ENCODE measurements around the gene KRT81.
"Not testable (repeated sequence)": the region's sequence is repeated elsewhere in the genome, so short reads cannot be mapped to it uniquely, and the experiment has no call there.

Gene KRT81

DNA sequence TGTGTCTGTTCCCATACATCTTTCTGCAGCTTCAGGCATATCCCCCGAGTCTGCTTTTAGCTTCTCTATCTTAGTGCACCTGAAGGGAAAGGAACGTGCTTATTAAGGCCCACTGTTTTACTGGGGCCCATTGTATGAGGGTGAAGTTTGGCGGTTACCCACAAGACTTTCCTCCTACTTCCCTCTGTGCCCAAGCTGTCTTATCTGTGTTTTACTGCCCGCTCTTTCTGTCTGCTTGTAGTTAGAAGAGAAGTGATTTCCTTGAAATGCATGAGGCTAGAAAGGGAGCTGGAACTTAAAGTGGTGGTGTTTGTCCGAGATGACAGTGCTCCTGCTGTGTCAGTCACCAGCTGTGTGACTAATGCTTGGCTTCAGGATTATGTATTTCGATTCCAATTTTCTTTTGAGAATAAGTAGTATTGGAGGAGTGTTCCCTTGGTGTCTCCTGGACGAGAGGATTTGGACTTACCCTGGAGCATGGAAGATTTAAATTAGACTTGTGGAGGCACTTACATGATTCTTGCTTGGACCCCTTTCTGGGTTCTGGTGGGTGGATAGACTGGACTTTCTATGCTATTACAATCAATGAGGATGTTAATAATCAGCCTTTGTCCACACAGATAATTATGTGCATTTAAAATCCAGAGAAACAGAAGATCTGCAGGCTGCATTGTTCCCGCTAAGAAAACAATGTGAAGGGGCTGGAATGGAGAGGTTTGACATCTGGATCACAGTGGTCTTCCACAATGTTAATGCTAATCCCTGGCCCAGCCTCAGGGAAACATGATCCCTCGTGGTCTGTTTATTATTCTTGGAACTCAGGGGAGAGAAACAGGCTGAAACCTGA is 30.8 kb downstream of the KRT81 start:
- H4K20me1 ChIP-seq (ENCODE audit: insufficient read depth), result no peaks in the 10 kb centered on the region
- H3K27ac ChIP-seq, result no peak overlapping the region
- H3K4me2 ChIP-seq, result no peak overlapping the region
- H3K4me1 ChIP-seq (ENCODE audit: low read depth, poor library complexity, severe bottlenecking), result peaks cover 14% of the 10 kb centered on the region
- no peak overlapping the region for H2AFZ ChIP-seq (ENCODE audit: low read depth)
- no peaks in the 10 kb centered on the region for H3K27me3 ChIP-seq (ENCODE audit: insufficient read depth, low read depth)
- H3K79me2 ChIP-seq (ENCODE audit: insufficient read depth, low read depth), result no peaks in the 10 kb centered on the region
- H3K9ac ChIP-seq, result no peak overlapping the region
- no peaks in the 10 kb centered on the region for H3K36me3 ChIP-seq (ENCODE audit: insufficient read depth)
- TF ChIP-seq, protein P1, sequence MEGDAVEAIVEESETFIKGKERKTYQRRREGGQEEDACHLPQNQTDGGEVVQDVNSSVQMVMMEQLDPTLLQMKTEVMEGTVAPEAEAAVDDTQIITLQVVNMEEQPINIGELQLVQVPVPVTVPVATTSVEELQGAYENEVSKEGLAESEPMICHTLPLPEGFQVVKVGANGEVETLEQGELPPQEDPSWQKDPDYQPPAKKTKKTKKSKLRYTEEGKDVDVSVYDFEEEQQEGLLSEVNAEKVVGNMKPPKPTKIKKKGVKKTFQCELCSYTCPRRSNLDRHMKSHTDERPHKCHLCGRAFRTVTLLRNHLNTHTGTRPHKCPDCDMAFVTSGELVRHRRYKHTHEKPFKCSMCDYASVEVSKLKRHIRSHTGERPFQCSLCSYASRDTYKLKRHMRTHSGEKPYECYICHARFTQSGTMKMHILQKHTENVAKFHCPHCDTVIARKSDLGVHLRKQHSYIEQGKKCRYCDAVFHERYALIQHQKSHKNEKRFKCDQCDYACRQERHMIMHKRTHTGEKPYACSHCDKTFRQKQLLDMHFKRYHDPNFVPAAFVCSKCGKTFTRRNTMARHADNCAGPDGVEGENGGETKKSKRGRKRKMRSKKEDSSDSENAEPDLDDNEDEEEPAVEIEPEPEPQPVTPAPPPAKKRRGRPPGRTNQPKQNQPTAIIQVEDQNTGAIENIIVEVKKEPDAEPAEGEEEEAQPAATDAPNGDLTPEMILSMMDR (conservative IDR thresholded peaks at IDR 0.05; ENCODE audit: low read depth, low read length), result no peak
- no peak overlapping the region for H3K4me3 ChIP-seq (IDR thresholded peaks at IDR 0.05; ENCODE audit: insufficient read depth, low read depth, low read length)

DNA sequence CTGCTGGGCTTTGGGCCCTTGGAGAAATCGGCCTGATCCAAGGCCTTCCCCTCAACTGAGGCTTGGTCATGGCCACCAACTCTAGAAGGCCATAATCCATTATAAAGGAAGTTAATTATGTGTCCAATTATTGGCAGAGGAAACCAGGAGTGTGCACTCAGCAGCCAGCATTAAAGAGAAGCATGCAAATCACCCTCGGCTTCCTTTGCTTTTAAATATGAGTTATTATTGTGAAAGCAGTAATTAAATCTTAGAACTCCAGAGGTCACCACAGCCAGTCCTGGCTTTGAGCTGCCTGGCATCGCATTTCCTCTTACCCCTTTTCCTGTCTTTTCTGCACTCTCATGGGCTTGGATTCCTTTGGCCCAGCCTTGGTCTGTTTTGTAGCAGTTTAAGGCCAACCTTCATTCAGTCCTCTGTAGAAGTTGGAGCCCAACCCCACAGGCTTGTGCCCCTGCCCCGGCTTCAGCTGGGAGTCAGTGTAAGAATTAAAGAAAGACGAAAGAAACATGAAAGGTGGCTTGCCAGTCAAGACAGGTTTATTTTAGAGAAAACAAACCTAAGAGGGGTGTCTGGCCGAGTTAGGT is 31.6 kb downstream of the KRT81 start:
- Histone ChIP-seq H3K79me2 (ENCODE audit: insufficient read depth, low read depth) (no peaks in the 10 kb centered on the region), H3K27me3 (ENCODE audit: insufficient read depth, low read depth) (no peaks in the 10 kb centered on the region), H3K4me2 (no peak overlapping the region), H3K4me3 (IDR thresholded peaks at IDR 0.05; ENCODE audit: insufficient read depth, low read depth, low read length) (no peak overlapping the region), H4K20me1 (ENCODE audit: insufficient read depth) (no peaks in the 10 kb centered on the region), H3K4me1 (ENCODE audit: low read depth, poor library complexity, severe bottlenecking) (peaks cover 13% of the 10 kb centered on the region), H3K27ac (no peak overlapping the region), H2AFZ (ENCODE audit: low read depth) (no peak overlapping the region), H3K9ac (no peak overlapping the region), H3K36me3 (ENCODE audit: insufficient read depth) (no peaks in the 10 kb centered on the region)
- TF ChIP-seq, protein P1 (conservative IDR thresholded peaks at IDR 0.05; ENCODE audit: low read depth, low read length), result no peak

DNA sequence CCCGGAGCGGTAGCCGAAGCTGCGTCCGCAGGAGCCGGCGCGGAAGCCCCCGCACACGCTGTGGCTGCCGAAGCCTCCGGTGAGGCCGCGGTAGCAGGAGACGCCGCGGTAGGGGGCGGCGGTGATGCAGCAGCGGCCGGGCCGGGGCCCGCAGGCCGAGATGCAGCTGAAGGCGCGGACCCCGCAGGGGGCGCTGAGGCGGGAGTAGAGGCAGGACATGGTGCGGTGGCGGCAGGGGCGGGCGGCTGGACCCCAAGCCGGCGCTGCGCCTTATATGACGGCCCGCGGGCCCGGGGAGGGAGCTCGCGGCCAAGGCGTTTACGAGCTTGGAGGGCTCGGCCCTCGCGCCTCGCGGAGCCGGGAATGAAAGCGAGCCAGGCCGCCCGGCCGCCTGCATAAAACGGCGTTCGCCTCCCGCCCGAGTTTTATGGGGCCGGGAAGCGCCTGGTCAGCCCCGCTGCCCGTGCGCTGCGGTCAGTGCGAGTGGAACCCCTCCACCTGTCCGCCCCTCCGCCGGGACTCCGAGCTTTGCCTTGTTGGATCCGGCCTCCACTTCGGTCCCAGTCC is 32.9 kb downstream of the KRT81 start:
- Histone ChIP-seq H4K20me1 (ENCODE audit: insufficient read depth) (no peaks in the 10 kb centered on the region), H3K4me2 (no peak overlapping the region), H3K4me3 (IDR thresholded peaks at IDR 0.05; ENCODE audit: insufficient read depth, low read depth, low read length) (no peak overlapping the region), H2AFZ (ENCODE audit: low read depth) (no peak overlapping the region), H3K4me1 (ENCODE audit: low read depth, poor library complexity, severe bottlenecking) (peaks cover 8% of the 10 kb centered on the region), H3K79me2 (ENCODE audit: insufficient read depth, low read depth) (no peaks in the 10 kb centered on the region), H3K36me3 (ENCODE audit: insufficient read depth) (no peaks in the 10 kb centered on the region), H3K9ac (no peak overlapping the region), H3K27me3 (ENCODE audit: insufficient read depth, low read depth) (no peaks in the 10 kb centered on the region), H3K27ac (no peak overlapping the region)
- TF ChIP-seq, protein P1 (conservative IDR thresholded peaks at IDR 0.05; ENCODE audit: low read depth, low read length), result no peak

DNA sequence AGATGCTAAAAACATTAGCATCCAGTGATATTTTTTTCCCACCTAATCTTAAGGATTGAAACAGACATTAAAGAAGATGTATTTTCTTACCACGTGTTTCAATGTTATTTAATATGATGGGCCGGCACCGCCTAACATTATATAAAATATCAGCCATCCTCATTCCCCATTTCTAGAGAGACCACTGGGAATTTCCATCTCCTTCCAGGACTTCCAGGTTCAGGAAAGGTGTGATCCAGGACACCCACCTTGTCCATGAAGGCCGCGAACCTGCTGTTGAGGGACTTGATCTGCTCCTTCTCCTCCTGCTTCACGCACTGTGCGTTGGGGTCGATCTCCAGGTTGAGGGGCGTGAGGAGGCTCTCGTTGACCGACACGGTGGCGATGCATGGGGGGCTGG is 33.4 kb downstream of the KRT81 start:
- H3K36me3 ChIP-seq (ENCODE audit: insufficient read depth); H3K27me3 ChIP-seq (ENCODE audit: insufficient read depth, low read depth); H2AFZ ChIP-seq (ENCODE audit: low read depth); H3K9ac ChIP-seq; H3K27ac ChIP-seq; H4K20me1 ChIP-seq (ENCODE audit: insufficient read depth); H3K79me2 ChIP-seq (ENCODE audit: insufficient read depth, low read depth); H3K4me2 ChIP-seq; H3K4me3 ChIP-seq (IDR thresholded peaks at IDR 0.05; ENCODE audit: insufficient read depth, low read depth, low read length); H3K4me1 ChIP-seq (ENCODE audit: low read depth, poor library complexity, severe bottlenecking): not testable (repeated sequence)

Data from KMS-11 (cell line).